Prostate gland (tissue), 2 donors: ENCODE results near the gene SH3RF2. TPM values are rescaled to one million over a fixed set of nuclear protein-coding genes. Genes with fewer than 3 reads are reported as not detected.
A peak's percentile ranks its signal among the peaks of the same experiment; 100 is the strongest.

Experiments
- DNase-seq: peaks from one replicate; pipeline ENCODE4 v3.0.0-alpha.2; 2019; ENCODE audit warnings: low spot score
- H3K27ac ChIP-seq, 2 donors: fragments of 200-600 bp; sonication (generic); 2 replicates each; pipeline ENCODE4 v1.5.1; 2017 to 2019
- H3K27me3 ChIP-seq: fragments of 200-600 bp; sonication (generic); replicated peaks from 2 replicates; pipeline ENCODE4 v1.5.1; 2019; ENCODE audit not compliant: insufficient read depth
- H3K36me3 ChIP-seq, 2 donors: fragments of 200-600 bp; sonication (generic); 1 replicate in 1 of 2; 2 replicates in 1 of 2; pipeline versions ENCODE4 v1.5.1 to v1.8.1; 2017 to 2019
- H3K4me1 ChIP-seq: fragments of 200-600 bp; sonication (generic); replicated peaks from 2 replicates; pipeline ENCODE4 v1.5.1; 2019
- H3K4me3 ChIP-seq, 2 donors: fragments of 200-600 bp; sonication (generic); 2 replicates each; pipeline ENCODE4 v1.5.1; 2017 to 2019
- H3K9me3 ChIP-seq: fragments of 200-600 bp; sonication (generic); 2 replicates; pipeline ENCODE4 v1.5.1; 2017
- CTCF ChIP-seq, 4 experiments: fragments of 200-600 bp in 2 of 4; fragments of 450-650 bp in 2 of 4; sonication (generic) in 2 of 4; IDR thresholded peaks; 1 replicate in 3 of 4; 2 replicates in 1 of 4; pipeline ENCODE4 v1.5.1; 2016 to 2019; ENCODE audit warnings: antibody characterized with exemption in 4 of 4, mild to moderate bottlenecking in 2 of 4, moderate library complexity in 2 of 4
- POLR2A ChIP-seq: fragments of 450-650 bp; IDR thresholded peaks from one replicate; pipeline ENCODE4 v1.6.1; 2016; ENCODE audit warnings: antibody characterized with exemption, mild to moderate bottlenecking
- POLR2AphosphoS5 ChIP-seq: sonication (generic); formaldehyde crosslinking; IDR thresholded peaks from one replicate; pipeline ENCODE4 v1.6.1; 2017; ENCODE audit warnings: antibody characterized with exemption
- WGBS: methylation state at CpG from one replicate; pipeline ENCODE4 v1.1.5; 2018; 5-methylcytosine and 5-hydroxymethylcytosine counted together
- intact Hi-C: fragments of 100-400 bp; cut with DNase I; formaldehyde crosslinking; loops from one replicate; pipeline ENCODE4 v1.14.2; 2022
- total RNA-seq, 2 donors: library from RNA; depleted of rRNA; stranded (reverse); fragments of >200 nt; gene quantifications; one replicate each; pipeline ENCODE4 v1.1.0, GENCODE V29; 2016

SH3RF2 gene
- total RNA-seq, 2 donors from 2014 or later, result 18.2 to 43.9 TPM

GRCh38 chr5:146034605-146035004, 98.2 kb downstream of the SH3RF2 start:
- WGBS, result 78% methylated on average over 4 of the region's 4 CpGs
- Histone ChIP-seq H3K27me3 (no peaks in the 10 kb centered on the region), H3K27ac (no peak overlapping the region), H3K4me3 (no peak overlapping the region), H3K36me3 (no peaks in the 10 kb centered on the region), H3K9me3 (no peaks in the 10 kb centered on the region), H3K4me1 (no peaks in the 10 kb centered on the region)
- DNase-seq, result no peak
- TF ChIP-seq POLR2AphosphoS5 (no peak), POLR2A (no peak), CTCF (IDR thresholded peaks at IDR 0.05) (no peak)
- intact Hi-C loops, result no loop called here

GRCh38 chr5:146039420-146039819, 103.0 kb downstream of the SH3RF2 start:
- Histone ChIP-seq H3K27ac (no peak overlapping the region), H3K4me3 (no peak overlapping the region), H3K4me1 (peaks cover 2% of the 10 kb centered on the region), H3K36me3 (no peaks in the 10 kb centered on the region), H3K9me3 (no peaks in the 10 kb centered on the region), H3K27me3 (no peaks in the 10 kb centered on the region)
- TF ChIP-seq POLR2A, result no peak
- TF ChIP-seq POLR2AphosphoS5, result no peak
- TF ChIP-seq CTCF (IDR thresholded peaks at IDR 0.05), result no peak
- intact Hi-C loops, result no loop called here
- 77% methylated on average over 3 of the region's 3 CpGs for WGBS
- DNase-seq, result no peak

- intact Hi-C loops, result loop anchor here (10.0 kb wide), 1 partner anchor 356 kb away; no protein-coding TSS in a partner anchor
- no peaks in the 10 kb centered on the region for H3K36me3 ChIP-seq
- no peak overlapping the region for H3K4me3 ChIP-seq
- peaks cover 2% of the 10 kb centered on the region for H3K4me1 ChIP-seq
- 50% methylated on average over 3 of the region's 3 CpGs for WGBS
- no peak for DNase-seq
- no peaks in the 10 kb centered on the region for H3K9me3 ChIP-seq
- no peaks in the 10 kb centered on the region for H3K27me3 ChIP-seq
- H3K27ac ChIP-seq, result no peak overlapping the region
- no peak for TF ChIP-seq CTCF (IDR thresholded peaks at IDR 0.05)
- TF ChIP-seq POLR2A, result no peak
These were observed 104.1 kb downstream of the SH3RF2 start for GRCh38 chr5:146040527-146040926.

GRCh38 chr5:146041180-146041789, 104.9 kb downstream of the SH3RF2 start:
- Histone ChIP-seq H3K4me3 (no peak overlapping the region), H3K36me3 (no peaks in the 10 kb centered on the region), H3K27ac (no peak overlapping the region), H3K27me3 (no peaks in the 10 kb centered on the region), H3K4me1 (peaks cover 2% of the 10 kb centered on the region), H3K9me3 (no peaks in the 10 kb centered on the region)
- no peak for DNase-seq
- intact Hi-C loops, result loop anchor here (10.0 kb wide), 1 partner anchor 356 kb away; no protein-coding TSS in a partner anchor
- WGBS, result 87% methylated on average over 10 of the region's 10 CpGs
- TF ChIP-seq POLR2AphosphoS5 (no peak), CTCF (IDR thresholded peaks at IDR 0.05) (peak in 1 of 4 experiments; percentile 20), POLR2A (no peak)

GRCh38 chr5:146042628-146043279, 106.4 kb downstream of the SH3RF2 start:
- WGBS, result 75% methylated on average over 5 of the region's 5 CpGs
- intact Hi-C loops, result loop anchor here (10.0 kb wide), 1 partner anchor 358 kb away; no protein-coding TSS in a partner anchor
- Histone ChIP-seq H3K9me3 (no peaks in the 10 kb centered on the region), H3K27ac (no peak overlapping the region), H3K4me3 (no peak overlapping the region), H3K36me3 (no peaks in the 10 kb centered on the region), H3K27me3 (no peaks in the 10 kb centered on the region), H3K4me1 (peaks cover 2% of the 10 kb centered on the region)
- no peak for DNase-seq
- TF ChIP-seq CTCF (IDR thresholded peaks at IDR 0.05), result no peak
- no peak for TF ChIP-seq POLR2A
- TF ChIP-seq POLR2AphosphoS5, result no peak
